HS-5 (cell line): ENCODE results near the gene IDH3B.

Experiments used
- DNase-seq: peaks from one replicate; pipeline ENCODE4 v3.0.0-alpha.2; 2012; ENCODE audit warnings: low read depth

Gene IDH3B

DNA sequence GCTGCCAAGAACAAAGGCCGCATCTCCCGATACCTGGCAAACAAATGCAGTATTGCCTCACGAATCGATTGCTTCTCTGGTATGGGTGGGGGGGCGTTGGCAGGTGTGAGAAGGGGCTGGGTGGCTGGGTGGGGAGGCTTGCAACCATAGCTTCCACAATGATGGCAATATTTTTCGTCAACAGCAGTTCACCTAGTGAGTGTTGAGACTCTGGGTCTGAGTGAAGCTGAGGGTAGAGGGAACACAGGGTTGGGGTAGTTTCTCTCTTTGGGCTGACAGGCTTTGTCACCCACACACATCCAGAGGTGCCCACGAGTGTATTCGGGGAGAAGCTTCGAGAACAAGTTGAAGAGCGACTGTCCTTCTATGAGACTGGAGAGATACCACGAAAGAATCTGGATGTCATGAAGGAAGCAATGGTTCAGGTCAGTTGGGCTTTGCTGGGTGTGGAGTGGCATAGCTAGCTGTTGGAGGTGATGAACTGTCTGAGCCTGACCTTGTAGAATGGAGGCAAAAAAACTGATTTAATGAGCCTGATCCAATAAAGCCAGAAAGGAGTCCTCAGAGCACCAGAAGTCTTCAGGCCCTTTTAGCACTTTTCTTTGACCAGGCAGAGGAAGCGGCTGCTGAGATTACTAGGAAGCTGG lies 7.4 kb downstream of the IDH3B start:
- DNase-seq, result no peak

DNA sequence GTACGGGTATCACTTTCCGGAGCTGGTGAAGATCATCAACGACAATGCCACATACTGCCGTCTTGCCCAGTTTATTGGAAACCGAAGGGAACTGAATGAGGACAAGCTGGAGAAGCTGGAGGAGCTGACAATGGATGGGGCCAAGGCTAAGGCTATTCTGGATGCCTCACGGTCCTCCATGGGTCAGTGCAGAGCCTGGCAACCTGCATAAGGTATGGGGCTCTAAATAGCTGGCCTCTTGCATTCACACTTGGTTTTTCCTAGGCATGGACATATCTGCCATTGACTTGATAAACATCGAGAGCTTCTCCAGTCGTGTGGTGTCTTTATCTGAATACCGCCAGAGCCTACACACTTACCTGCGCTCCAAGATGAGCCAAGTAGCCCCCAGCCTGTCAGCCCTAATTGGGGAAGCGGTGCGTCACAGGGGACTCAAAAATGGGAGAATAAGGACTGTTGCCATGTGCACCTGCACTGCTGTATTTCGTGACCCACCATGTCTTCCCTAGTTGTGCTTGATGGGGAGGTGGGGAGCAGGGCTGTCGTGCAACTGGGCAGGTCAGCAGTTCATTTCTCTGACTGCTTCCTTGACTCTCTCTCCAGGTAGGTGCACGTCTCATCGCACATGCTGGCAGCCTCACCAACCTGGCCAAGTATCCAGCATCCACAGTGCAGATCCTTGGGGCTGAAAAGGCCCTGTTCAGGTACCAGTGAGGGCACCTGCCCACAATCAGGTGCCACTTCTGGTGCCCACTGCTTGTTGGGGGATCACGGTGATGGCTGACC lies 8.5 kb downstream of the IDH3B start:
- no peak for DNase-seq

DNA sequence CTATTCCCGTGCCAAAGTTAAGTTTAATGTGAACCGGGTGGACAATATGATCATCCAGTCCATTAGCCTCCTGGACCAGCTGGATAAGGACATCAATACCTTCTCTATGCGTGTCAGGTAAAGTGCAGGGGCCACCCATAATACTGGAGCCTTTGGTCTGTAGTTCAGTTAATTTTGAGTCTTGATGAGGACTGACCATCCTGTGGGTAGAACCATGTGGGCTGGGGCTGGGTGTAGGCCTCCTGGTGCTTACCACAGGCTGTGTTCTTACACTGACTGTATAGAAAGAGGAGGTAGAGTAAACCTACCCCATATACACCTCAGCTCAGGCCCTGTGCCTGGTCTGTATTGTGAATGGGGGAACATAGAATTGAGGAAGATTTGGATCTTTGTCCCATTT lies 9.2 kb downstream of the IDH3B start:
- no peak for DNase-seq

DNA sequence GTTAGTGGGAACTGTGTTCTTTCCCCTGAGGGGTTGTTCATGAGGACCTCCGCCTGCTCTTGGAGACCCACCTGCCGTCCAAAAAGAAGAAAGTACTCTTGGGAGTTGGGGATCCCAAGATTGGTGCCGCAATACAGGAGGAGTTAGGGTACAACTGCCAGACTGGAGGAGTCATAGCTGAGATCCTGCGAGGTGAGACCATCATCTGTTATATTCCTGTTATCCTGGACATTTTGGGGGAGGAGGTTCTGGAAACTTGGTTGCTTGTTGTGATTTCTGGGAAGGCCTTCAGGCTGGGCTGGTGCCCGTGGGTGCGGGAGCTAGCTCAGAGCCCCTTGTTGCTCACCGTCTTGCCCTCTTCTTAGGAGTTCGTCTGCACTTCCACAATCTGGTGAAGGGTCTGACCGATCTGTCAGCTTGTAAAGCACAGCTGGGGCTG lies 9.6 kb downstream of the IDH3B start:
- DNase-seq, result no peak

DNA sequence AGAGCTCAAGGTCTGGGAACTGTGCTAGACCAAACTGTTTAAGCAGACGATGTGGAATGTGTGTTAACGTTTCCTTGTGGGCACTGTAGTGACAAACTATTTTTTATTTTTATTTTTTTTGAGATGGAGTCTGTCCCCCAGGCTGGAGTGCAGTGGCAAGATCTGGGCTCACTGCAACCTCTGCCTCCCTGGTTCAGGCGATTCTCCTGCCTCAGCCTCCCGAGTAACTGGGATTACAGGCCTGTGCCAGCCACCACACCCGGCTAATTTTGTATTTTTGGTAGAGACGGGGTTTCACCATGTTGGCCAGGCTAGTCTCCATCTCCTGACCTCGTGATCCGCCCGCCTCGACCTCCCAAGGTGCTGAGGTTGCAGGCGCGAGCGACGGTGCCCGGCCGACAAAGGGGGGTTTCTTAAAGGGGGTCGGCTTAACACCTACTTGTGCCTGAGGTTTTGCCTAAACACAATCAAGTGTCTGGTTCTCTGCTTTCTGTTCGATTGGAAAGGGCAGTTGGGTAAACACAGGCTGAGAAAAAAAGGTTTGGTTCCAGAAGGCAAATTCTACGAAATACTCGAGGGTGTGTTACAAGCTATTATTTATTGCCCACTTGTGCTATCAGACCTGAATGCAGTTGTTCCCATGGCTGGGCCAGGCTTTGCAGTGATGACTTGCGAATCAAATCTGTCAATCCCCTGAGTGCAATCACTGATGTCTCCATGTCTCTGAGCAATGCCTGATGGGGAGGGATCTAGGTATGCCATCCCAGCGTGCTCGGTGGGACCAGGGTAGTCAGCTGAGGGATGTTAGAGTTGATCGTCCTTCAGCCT lies 10.2 kb downstream of the IDH3B start:
- DNase-seq, result no peak

DNA sequence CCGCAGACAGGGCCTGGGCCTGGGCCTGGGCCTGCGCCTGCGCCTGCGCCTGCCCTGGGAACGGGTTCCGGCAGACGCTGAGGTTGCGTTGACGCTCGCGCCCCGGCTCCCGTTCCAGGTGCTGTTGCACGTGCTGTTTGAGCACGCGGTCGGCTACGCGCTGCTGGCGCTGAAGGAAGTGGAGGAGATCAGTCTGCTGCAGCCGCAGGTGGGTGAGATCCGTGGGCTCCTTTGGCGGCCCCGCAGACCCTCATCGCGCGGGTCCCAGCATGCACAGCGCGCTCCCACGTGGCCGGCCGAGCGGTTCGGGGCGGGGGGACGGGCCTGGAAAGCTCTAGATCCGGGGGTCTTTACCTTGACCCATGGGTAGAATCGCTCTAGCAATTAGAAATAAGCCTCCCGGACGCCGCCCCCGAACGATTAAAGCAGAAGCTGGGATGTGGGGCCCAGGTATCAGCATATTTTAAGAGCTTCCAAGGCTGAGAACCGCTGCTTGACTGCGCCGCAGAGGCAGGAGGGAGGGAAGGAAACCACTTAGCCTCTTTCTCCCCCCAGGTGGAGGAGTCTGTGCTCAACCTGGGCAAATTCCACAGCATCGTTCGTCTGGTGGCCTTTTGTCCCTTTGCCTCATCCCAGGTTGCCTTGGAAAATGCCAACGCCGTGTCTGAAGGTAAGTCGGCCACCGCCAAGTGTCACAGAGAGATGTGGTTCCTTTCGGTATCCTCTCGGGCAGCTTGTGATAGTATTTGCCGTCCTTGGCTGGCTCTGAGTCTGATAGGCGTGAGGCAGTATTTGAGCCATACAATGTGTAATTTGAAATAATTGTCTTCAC lies 11.1 kb downstream of the IDH3B start:
- DNase-seq, result no peak

DNA sequence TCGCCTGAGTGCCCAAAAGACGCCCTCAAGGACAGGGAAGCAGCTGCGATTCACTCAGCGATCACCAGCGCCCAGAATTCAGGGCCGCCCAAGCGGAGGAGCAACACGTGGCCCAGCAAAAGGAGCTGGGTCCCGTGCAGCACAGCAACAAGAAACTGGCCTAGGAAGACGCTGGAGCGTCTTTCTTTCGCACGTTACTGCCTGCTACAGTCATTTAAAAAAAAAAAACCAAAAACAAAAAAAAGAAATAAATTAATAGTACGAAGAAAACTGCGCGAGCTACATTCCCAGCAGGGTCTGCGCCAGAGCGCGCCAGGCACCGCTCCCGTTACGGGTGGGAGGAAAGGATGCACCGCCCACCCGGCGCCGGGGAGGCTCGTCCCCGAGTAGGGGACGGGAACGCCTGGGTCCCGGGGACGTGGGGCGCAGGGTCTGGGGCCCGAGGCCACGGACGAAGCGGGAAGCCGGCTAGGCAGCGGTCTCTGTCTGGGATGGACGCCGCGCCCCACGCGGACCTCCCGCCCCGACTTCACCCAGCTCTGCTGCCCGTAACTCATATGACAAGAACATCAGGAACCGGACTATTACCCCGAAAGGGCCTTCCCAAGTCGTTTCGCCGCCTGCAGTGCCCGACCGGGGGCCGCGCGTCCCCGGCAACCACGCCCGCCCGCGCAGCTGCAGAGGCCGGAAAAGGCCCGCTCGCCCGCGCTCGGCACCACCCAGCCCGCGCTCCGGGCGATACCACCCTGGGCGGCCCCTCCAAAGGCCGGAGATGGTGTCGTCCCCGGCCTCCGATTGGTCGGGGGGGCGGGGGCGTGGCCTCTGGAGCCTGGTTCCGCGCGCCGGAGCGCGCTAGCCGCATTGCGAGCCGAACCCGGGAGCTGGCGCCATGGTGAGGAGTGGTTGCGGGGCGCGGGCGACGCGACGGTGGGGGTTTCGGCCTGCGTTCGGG lies 12.0 kb downstream of the IDH3B start, which contains the start of gene NOP56:
Gene NOP56, plus strand, starts transcription at position 861 of the 952 bp plus-strand sequence. Its CDS starts 29 bp downstream, at position 890.
- DNase-seq, result peak; percentile 64

DNA sequence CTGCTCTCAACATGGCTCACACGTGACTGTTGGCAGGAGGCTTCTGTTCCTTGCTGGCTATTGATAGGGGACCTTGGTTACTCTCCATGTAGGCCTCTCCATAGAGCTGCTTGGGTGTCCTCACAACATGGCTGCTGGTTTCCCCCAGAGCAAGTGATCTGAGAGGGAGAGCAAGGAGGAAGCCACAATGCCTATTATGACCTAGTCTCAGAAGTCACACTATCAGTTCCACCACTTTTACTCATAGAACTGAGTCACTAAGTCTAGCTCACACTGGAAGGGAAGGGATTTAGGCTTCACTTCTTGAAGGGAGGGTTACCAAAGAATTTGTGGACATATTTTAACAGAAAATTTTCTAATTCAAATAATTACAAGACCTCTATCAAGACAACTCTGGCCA lies 20.3 kb downstream of the IDH3B start:
- DNase-seq, result no peak

DNA sequence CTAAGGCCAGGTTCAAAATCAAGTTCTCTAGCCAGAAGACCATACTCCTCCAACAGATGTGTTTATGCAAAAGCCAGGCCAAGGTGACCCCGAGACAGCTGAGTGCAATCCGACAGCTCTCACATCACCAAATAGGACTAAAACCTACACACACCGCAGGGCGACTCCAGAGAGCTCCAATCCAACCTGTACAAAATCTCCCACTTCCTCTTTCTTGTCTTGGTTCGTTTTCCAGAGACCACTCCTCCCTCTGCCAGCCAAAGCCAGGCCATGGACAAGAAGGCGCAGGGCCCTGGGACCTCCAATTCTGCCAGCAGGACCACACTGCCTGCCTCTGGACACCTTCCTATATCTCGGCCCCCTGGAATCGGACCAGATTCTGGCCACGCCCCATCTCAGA lies 23.1 kb downstream of the IDH3B start:
- no peak for DNase-seq

DNA sequence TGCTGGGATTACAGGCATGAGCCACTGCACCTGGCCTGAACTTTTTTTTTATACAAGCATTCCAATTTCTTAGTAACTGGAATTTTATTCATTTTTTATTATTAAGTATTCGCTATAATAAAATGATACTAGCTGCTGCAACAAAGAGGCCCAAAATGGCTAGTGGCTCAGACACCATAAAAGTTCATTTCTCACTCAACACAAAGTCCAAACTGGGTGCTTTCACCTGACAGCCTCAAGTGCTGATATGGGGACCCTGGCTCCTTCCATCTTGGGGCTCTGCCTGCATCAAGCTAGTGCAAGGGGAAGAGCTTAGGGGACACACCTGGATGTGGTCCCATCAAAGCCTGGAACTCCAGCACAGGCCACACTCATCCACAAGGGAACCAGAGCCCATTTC lies 23.8 kb downstream of the IDH3B start:
- no peak for DNase-seq

DNA sequence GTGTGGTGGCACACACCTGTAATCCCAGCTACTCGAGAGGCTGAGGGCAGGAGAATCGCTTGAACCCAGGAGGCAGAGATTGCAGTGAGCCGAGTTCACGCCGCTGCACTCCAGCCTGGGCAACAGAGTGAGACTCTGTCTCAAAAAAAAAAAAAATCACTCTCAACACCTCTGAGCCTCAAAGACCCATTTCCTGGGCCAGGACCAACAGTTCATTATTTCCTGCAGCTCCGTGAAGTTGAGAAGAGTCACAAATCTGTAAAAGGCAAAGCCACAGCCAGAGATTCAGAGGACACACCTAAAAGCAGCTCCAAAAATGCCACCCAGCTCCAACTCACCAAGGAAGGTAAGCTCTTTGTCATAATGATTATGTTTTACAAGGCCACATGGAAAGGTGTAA lies 26.8 kb downstream of the IDH3B start:
- DNase-seq, result no peak

DNA sequence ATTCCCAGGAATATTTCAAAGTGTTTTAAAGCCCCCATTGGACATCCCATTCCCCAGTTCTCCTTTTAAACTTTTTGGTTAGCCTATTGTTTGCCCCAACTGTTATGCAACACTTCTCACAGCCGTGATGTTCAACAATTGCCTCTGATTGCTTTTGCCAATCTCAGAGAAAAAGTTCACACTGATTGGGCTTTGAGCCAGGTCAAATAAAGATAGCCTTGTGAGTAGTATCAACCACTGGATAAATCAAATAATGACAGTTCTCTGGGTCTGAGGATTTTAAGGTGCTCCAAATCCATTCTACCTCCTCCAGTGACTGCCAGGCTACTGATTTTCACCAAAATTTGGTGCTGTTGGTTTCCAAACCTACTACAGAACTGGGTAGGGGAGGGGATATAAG lies 30.6 kb downstream of the IDH3B start:
- DNase-seq, result no peak

DNA sequence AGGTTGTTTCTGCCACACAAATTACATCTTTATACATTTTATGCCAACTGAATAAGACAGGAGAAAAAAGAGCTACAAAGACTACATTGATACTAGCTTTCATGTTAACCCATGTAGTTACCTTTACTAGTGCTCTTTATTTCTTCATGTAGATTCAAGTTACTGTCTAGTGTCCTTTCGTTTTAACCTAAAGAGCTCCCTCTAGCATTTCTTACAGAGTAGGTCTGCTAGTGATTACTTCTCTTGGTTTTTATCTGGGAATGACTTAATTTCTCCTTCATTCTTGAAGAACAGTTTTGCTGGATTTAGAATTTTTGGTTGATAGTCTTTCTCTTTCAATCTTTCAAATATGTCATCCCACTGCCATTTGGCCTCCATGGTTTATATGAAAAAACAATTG lies 32.8 kb downstream of the IDH3B start:
- DNase-seq, result no peak

DNA sequence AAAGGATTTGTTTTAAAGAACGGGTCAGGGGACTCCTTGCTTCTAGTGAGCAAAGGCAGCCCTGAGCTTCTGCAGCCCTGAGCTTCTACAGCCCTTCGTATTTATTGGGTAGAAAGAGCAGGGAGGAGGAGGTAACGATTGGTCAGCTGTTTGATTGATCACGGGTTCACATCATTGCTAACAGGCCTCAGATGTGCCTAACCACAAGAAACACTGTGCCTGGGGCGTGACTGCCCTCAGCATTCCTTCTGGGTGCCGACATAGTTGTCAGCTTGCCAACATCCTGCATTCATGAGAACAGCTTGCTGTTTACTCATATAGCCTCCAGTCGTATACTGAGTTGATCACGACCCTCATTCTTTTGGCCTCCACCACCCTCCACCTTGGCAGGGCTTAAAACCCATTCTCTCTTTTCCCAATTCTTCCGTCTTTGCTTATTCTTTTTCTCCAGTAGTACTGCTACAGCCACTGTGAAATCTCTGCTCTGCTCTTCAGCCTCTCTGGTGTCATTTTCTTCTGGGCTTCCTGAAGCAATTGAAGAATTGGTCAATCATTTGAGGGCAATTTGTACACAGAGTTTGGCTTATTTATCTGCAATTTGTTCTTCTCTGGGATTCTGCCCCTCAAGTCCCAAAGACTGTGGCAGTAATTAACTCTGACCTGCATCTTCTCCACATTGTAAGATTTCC lies 37.0 kb downstream of the IDH3B start:
- DNase-seq, result peak; percentile 47

DNA sequence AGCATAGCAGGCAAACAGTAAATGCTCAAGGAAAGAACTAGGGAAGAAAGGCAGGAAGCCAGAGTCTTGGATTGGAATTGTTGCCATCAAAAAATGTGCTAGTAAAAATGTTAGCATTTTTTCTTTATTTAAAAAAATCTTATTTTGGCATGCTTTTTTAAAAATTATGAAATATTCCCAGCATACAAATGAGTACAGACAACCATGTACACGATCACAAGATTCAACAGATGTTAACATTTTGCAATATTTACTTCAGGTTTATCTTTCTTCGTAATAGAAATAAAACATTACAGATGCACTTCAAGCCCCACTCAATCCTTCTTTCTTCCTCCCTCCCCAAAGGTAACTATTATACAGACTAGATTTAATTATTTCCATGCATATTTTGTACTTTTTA lies 39.0 kb downstream of the IDH3B start:
- DNase-seq, result no peak

DNA sequence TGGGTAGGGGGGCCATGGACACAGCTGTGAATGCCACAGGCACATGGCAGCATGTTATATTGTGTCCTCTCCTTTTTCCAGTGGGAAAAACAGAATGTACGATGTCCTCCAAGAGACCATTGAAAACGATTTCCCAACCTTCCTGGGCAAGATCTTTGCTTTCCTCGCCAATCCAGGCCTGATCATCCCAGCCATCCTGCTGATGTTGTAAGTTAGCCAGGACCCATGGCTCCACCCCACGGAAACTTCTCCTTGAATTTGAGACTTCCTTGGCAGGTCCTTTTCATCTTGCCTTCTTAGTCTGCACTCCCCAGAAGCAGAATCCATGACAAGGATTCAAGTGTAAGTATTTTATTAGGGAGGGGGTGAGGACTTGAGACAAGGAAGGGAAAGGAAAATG lies 39.8 kb downstream of the IDH3B start:
- DNase-seq, result no peak

DNA sequence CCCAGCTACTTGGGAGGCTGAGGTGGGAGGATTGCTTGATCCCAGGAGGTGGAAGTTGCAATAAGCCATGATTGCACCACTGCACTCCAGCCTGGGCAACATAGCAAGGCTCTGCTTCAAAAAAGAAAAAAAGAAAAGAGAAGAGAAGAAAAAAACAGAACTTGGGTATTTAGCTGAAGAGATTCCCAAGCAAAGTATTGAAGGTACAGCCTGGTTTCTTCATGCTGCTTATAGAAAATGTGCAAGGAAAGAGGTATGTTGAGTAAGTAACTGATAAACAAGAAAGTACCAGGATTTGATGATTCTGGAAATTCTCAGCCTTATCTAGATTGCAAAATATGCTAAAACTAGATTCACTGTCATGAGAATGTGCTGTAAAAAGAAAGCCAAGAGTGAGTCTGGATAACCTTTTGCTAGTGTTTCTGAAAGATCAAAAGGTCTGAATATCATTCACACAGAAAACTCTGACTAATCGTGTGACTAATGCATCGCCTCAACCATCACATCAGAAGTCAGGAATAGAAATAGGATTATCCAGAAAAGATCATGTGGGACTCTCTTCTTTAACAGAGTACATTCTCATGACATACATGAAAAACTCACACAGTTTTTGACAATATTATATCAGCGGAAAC lies 43.9 kb downstream of the IDH3B start:
- DNase-seq, result peak; percentile 30

DNA sequence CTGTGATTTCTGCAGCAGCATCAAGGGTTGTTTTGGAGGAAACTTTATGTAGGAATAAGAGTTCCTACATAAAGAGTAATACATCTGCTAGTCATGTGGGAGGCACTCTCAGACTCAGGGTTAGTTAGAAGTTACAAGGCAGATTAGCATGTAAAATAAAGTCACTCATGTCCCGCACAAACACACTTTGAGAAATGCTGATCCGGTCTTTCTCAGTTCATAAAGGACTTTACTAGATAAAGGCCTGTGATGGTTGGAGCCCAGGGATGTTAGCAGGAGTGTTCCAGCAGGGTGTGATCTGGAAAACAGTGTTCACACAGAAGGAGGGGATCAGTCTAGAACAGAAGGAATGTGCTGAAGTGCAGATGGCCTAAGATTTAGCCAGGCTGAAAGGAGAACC lies 44.7 kb downstream of the IDH3B start:
- no peak for DNase-seq

DNA sequence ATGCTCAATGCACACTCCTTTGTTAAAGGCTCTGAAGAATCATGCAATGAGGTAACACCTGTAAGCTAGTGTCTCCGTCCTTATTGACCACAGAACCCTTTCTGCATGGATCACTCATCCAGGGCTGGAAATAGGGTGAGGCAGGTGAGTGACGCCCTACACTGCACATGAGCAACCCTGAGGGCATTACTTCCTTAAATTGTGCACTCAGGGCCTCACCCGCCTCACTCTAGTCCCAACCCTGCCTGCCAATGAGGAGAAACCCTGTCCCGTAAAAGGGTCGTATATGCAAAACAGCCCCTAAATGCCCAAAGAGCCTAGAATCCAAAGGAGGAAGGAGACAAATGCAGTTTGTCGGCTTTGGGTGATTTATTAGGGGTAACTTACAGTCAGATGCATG lies 45.2 kb downstream of the IDH3B start:
- no peak for DNase-seq
